CD1c-positive myeloid dendritic cell (primary cell): ENCODE measurements around the gene TNC.
"Not testable (repeated sequence)": the region's sequence is repeated elsewhere in the genome, so short reads cannot be mapped to it uniquely, and the experiment has no call there.

Source experiments
- DNase-seq: peaks from one replicate; pipeline ENCODE4 v3.0.0-alpha.2; 2016; ENCODE audit errors: extremely low spot score

Gene TNC

GRCh38 chr9:115135821-115136778 lies 18.1 kb upstream of the TNC start:
- no peak for DNase-seq

DNA sequence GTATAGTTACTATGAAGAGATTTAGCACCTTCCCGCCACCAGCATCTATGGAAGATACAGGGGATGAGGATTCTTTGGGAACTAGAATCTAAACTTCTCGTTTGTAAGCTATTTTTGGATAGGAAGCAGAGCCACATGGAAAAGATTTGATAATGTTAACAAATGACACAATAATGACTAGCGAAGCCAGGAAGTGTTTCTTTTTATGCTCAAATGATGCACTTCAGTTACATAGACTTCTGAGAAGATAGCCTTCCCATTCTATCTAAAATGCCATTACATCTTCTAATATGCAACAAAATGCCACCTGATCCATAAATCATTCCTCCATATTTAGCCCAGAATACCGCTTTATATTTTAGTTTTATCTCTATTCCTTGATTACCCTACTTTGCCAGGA lies 17.0 kb upstream of the TNC start:
- DNase-seq, result no peak

DNA sequence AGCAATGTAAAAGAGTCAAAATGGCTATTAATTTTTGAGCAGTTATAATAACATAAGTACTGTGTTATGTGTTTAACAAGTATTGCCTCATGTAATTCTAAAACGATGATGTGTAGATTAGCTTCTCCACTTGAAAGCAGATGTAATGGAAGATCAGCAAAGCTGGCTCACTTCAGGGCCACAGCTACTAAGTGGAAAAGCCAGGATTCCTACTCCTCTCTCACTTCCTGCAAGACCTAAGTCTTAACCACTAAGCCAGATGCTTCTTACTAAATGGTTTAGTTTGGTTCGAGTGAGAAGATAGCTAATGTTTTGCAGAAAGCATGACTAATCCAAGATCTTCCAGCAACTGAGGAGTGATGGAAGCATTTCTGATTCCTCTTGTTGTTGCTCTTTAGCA lies 15.7 kb upstream of the TNC start:
- no peak for DNase-seq

- DNase-seq, result no peak
Measured at GRCh38 chr9:115132648-115133047, 14.7 kb upstream of the TNC start.

GRCh38 chr9:115130176-115130575 lies 12.2 kb upstream of the TNC start:
- no peak for DNase-seq

- not testable (repeated sequence) for DNase-seq
Measured at GRCh38 chr9:115128726-115129125, 10.8 kb upstream of the TNC start.

- no peak for DNase-seq
Measured at GRCh38 chr9:115127191-115127817, 9.3 kb upstream of the TNC start.

- no peak for DNase-seq
Measured at GRCh38 chr9:115126404-115126803, 8.4 kb upstream of the TNC start.

GRCh38 chr9:115122937-115123336 lies 5.0 kb upstream of the TNC start:
- no peak for DNase-seq

GRCh38 chr9:115121181-115121580 lies 3.2 kb upstream of the TNC start:
- DNase-seq, result no peak

- DNase-seq, result peak; percentile 44
Measured at GRCh38 chr9:115118879-115119218, 892 bp upstream of the TNC start.

DNA sequence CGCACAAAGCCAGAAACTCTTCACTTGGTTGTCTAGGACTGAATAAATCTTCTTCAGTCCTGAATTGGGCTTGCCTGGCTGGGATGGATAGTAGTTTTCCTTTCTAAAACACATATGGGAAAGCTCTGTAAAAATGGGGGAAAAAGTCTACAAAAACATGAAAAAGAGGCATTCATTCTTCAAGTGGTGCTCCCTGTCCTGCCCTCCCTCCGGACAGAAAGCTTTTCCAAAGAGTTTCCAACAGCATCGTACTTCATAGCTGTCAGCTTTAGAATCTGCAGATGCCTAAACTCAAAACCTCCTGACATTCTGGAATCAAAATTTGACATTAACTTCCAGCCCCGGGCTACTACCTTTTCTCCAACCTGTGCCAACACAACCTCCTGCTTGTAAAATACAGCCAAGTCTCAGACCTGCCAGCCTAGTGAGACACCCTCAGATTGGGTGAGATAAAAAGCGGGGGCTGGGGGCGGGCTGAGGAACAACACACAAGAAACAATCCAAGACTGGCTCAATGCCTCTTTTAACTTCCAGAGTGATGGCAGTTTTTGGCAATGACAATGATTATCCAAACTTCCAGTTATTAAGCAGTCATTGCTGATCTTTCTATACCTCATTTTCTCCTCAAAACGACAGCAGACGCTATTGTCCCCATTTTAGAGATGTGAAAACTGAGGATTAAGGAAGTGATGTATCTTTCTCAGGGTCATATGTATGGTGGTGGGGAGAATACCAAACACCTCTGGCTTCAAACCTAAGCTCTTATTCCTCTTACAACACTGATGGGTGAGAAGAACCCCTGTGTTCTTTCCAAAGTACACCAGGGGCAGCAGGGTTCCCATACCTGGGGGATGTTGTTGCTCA lies 1.3 kb downstream of the TNC start:
- no peak for DNase-seq

DNA sequence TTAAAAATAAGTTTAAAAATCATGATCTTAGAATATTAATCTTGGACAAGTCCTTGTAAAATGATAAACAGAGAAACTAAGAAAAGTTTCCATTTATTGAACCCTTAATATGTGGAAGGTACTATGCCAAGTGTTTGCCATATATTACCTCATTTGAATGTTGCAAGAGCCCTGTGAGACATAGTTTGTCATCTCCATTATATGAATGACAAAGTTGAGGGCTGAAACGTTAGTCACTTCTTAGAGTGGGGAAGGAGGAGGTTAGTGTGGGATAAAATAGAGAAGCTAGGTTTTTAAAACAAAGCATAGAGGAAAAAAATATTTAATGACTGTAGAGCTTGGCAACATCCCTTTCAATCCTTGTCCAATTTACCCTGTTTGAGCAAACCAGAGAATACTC lies 2.0 kb downstream of the TNC start:
- peak; percentile 73 for DNase-seq

- DNase-seq, result peak; percentile 31
Measured at GRCh38 chr9:115115117-115115880, 2.7 kb downstream of the TNC start.

DNA sequence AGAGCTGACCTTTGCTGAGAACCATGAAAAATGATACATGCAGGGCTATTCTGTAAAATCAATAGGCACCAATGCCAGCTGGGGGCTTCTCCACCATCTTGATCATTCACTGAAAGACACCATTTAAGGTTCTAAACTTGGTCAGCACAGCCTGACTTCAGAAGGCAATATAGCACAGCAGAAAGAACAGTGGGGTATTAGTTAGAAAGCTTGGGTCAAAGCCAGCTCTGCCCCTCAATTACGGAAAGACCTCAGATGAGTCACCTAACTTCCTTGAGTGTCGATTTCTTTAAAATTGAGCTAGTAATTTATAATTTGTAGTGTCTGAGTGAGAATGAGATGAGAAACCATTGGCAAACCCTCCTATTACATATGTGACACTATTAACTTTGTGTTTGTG lies 3.4 kb downstream of the TNC start:
- no peak for DNase-seq

GRCh38 chr9:115114084-115114483 lies 3.9 kb downstream of the TNC start:
- DNase-seq, result no peak

DNA sequence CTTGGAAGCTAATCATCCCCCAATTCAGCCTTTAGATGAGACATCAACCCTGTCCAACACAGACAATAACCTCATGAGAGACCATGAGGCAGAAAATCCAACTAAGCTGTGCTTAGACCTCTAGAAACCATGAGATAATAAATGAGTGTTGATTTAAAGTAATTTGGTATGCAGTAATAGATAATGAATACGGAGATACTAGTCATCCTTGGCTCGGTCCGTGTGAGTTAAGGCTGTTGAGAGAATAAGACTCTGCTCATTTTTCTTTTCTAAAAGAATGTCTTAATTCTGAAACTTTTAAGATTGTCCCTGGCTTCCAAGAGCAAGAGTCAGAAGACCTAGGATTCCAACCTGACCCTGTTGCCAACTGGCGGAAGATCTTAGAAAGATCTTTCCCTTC lies 6.1 kb downstream of the TNC start:
- no peak for DNase-seq

DNA sequence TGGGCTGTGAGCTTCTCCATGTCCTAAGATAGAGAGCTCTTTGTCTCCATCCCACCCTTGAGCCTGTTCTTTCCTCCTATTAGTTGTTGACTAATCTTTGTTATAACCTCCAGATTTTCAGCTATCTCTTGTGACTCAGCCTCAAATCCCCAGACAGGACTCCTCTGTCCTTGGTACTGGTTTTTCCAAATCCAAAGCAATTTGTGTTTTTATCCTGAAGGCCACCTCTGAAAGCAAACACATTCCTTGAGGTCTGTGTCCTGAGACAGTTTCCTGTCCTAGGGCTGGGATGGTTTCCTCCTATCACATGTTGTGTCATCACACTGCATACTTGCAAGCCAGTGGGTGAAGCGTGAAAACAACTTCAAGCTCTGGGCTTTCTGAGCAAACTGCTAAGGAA lies 8.5 kb downstream of the TNC start:
- DNase-seq, result no peak

GRCh38 chr9:115107701-115108100 lies 10.3 kb downstream of the TNC start:
- DNase-seq, result no peak

DNA sequence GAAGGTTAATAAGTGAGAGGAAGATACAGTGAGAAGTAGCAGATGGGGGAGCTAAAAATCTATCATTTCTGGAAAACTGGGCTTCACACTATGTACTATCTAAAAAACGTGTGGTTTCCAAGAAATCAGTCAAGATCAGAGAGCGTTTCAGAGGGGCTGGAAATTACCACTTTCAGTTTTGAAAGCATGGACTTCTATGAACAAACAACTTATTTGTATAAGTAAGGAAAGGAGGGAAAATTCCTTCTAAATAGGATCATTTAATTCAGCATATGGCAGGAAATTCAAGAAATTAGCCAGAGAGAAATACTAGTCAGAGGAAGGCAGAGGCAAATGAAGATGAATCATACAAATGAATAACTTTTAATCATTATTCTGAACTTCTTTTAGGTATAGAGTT lies 11.3 kb downstream of the TNC start:
- no peak for DNase-seq

DNA sequence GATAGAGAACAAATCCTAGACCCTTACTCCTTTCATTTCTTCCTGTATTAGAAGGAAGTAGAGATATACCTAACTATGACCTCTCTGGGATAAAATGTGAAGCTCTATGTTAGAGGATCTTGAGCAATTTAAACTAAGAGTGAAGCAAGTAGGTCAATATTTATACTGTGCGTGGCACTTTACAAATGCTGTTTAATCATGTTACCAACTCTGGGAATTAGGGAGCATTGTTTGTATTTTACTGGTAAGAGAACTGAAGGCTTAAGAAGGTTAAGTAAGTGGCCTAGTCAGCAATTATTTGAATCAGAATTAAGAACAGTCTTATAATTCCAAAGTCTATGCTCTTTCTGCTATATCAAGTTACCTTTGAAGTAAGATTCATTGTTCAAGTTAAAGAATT lies 12.0 kb downstream of the TNC start:
- no peak for DNase-seq

DNA sequence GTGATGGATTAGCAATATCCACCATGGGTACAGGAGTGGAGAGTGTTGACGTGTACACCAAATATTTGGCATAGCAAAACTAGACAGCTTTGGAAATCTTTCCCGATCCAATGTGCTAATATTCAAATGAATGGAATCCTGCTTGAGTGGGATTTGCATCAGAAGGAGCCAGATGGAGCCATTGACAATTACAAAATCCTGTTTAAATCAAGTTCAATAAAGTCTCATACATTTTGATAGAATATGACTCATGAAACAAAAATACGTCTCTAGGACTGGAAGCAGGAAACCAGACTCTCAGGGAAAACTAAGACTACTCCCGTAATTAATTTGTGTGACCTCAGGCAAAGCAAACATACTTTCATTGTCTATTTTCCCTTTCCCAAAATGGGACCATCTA lies 13.0 kb downstream of the TNC start:
- DNase-seq, result no peak
